ENCODE measurements around the gene TANGO2.

The TANGO2 gene

DNA sequence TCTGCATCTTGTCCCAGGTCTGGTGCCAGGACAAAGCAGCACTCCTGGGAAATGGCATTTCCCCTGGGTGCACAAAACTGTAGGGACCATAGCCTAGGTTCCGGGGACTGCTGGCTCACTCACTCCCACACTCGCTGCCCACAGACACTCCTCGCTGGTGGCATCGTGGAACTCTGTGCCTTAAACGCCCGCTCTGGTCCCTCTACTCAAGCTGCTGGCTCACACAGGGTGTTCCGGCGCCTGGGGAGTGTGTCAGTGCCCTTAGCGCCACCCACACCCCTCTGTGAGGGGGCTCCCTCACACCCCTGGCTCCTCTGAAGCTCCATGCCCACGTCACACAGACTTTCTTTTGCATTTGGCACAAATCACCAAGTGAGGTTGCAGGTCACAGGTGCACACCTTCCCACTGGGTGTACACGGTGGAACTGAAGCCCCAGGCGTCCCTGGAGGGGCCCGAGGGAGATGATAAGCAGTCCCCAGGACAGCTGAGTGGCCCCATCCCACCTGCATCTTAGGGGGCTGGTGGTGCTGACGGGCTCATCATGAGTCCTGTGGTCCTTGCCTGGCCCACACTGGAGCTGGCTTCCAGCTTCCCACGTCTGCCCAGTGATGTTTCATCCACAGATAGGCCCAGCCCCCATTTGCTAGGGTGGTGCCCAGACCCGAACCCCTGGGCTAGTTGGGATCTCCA is 35.9 kb downstream of the TANGO2 start:
- H3K27ac Mint-ChIP-seq, result no peak overlapping the region
- H3K9me3 Mint-ChIP-seq, result no peaks in the 10 kb centered on the region
- DNase-seq (ENCODE audit: low spot score in 2 of 2), result no peak
- H3K4me3 Mint-ChIP-seq, result no peak overlapping the region
- peaks cover 6% of the 10 kb centered on the region for H3K4me1 Mint-ChIP-seq
- ATAC-seq (ENCODE audit: low read depth), result no peak
- H3K27me3 Mint-ChIP-seq, result no peaks in the 10 kb centered on the region
- peaks cover 29% of the 10 kb centered on the region for H3K36me3 Mint-ChIP-seq

DNA sequence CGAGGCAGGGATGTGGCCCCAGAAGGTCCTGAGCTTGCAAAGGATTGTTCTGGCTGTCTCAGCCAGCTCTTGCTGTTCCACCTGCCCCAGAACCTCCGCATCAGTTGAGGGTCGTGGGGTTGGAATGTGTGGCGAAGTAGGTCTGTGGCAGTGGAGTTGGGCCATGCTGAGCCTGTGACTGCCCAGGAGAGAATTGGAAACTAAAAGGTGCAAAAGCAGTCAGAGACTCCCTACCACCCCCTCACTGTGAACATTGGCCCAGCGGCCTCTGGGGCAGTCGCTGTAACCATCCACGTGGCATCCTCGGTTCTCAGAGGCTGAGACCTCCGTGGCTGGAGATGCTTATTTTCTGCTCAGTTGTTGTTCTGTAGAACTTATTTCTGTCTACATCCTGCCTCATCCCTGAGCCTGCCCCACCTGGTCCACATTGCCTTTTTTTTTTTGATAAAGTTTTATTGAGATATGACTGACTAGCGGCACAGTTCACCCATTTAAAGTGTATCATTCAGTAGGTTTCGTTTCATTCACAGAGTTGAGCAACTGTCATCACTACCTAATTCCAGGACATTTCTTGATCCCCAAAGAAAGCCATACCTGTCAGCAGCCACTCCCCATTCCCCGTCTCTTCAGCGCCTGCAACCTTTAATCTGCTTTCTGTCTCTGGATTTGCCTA is 36.8 kb downstream of the TANGO2 start:
- DNase-seq (ENCODE audit: low spot score in 2 of 2) (no peak), ATAC-seq (ENCODE audit: low read depth) (no peak)
- Mint-ChIP-seq H3K4me1 (peaks cover 6% of the 10 kb centered on the region), H3K27ac (no peak overlapping the region), H3K4me3 (no peak overlapping the region), H3K36me3 (peaks cover 31% of the 10 kb centered on the region), H3K9me3 (no peaks in the 10 kb centered on the region), H3K27me3 (no peaks in the 10 kb centered on the region)

DNA sequence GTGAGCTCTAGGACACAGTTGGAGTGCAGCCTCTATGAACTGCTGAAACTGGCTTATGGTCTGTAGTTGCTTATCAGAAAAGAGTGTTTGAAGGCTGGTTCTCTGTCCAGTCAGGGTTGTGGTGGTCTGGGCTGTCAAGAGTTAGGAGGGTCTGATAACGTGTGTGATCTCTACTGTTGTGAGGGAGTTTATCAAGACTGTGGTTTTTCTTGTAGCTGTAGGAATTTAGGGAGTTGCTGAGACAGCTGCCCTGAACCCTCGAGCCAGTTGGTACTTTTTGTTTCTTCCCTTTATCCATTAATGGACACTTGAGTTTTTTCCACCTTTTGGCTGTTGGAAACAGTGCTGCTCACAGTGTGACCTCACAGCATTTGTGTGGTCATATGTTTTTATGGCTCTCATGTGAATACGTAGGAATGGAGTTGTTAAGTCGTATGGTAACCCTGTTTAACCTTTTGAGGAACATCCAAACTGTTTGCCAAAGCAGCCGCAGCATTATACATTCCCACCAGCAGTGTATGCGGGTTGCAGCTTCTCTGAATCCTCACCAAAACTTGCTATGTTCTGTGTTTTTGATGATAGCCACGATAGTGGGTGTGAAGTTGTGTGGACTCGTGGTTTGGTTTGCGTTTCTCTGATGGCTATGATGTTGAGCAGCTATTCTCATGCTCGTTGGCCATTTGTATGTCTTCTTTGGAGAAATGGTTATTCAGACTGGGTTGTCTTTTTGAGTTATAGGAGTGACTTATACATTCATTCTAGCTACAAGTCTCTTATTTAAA is 38.3 kb downstream of the TANGO2 start:
- H3K9me3 Mint-ChIP-seq, result no peaks in the 10 kb centered on the region
- peaks cover 31% of the 10 kb centered on the region for H3K36me3 Mint-ChIP-seq
- ATAC-seq (ENCODE audit: low read depth) (no peak), DNase-seq (ENCODE audit: low spot score in 2 of 2) (no peak)
- no peak overlapping the region for H3K27ac Mint-ChIP-seq
- no peaks in the 10 kb centered on the region for H3K27me3 Mint-ChIP-seq
- peaks cover 6% of the 10 kb centered on the region for H3K4me1 Mint-ChIP-seq
- no peak overlapping the region for H3K4me3 Mint-ChIP-seq

DNA sequence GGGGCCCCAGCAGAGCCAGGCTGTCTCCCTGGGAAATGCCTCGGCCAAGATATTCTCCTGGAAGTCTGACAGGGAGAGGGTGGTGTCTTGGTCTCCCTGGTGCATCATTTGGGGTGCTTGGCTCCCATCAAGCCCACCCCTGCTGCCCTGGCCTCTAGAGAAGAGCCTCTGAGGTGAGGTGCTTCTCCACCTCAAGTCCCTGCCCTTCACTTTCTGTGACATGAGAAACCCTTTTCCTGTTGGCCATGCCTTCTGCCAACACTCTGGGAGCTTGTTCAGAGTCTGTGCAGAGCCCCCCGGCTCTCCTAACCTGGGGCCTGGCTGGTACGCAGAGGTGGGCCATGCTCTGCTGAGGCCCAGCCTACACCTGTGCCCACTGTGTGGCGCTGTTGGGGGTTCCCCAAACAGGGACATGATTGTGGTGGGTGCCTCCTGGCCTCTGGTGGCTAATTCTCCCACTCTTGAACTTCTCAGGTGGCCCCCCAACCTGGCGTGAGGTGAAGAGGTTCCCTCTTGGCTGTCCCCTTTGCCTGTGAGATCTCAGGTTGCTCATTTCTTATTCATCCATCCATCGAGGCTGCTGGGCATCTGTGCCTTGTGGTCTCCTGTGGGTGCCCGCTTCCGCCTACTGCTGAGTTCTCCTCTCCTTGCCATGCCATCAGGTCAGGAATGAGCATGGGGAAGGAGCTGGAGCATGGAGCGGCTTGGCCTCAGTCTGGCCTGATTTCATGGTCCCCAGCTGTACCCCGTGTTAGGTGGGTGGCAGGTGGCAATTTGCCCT is 40.0 kb downstream of the TANGO2 start:
- DNase-seq (ENCODE audit: low spot score in 2 of 2) (no peak), ATAC-seq (ENCODE audit: low read depth) (no peak)
- Mint-ChIP-seq H3K27me3 (no peaks in the 10 kb centered on the region), H3K4me3 (no peak overlapping the region), H3K36me3 (peaks cover 32% of the 10 kb centered on the region), H3K4me1 (peaks cover 6% of the 10 kb centered on the region), H3K9me3 (no peaks in the 10 kb centered on the region), H3K27ac (no peak overlapping the region)

DNA sequence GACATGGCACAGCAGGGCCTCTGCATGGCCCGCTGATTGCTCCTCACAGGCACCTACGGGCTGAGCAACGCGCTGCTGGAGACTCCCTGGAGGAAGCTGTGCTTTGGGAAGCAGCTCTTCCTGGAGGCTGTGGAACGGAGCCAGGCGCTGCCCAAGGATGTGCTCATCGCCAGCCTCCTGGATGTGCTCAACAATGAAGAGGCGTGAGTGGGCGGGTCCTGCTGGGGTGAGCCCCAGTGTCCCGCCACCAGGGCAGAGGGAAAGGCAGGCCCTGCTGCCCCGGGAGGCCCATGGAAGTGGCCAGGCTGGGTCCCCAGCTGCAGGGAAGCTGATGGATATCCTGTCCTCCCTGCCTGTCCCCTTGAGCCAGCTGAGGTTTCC is 40.6 kb downstream of the TANGO2 start:
- Mint-ChIP-seq H3K27me3 (no peaks in the 10 kb centered on the region), H3K4me1 (peaks cover 6% of the 10 kb centered on the region), H3K4me3 (no peak overlapping the region), H3K9me3 (no peaks in the 10 kb centered on the region), H3K36me3 (peaks cover 28% of the 10 kb centered on the region), H3K27ac (no peak overlapping the region)
- DNase-seq (ENCODE audit: low spot score in 2 of 2) (no peak), ATAC-seq (ENCODE audit: low read depth) (no peak)

DNA sequence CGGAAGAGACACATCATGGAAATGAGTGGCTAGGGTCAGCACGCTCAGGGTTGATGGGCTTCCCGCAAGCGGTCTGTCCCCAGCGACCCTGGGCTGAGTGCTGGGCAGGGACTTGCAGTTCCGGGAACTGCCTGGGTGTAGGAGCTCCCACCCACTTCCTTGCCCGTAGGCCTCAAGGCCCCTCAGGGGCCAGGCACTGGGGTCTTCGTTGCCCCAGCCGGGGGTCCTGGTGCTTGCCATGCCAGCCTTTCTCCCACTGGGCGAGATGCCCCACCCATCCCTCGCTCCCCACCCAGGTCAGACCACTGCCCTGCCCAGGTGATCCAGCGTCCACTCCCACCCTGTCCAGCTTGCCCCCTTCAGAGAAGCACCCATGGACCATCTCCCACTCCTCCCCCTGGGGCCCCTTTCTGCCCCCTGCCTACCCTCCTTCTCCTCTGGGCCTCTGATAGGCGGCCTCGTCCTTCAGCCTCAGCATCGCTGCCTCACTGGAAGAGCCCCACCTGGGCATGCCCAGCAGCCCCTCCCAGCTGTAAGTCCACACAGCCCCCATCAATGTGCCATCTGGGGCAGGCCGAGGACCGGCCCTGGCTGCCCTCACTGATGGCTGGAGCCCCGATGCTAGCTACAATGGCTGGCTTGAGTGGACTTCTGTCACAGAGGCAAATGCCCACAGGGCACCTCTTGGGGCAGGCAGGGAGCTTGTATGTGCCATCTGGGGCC is 41.3 kb downstream of the TANGO2 start:
- Mint-ChIP-seq H3K4me1 (peaks cover 6% of the 10 kb centered on the region), H3K9me3 (no peaks in the 10 kb centered on the region), H3K27me3 (no peaks in the 10 kb centered on the region), H3K27ac (no peak overlapping the region), H3K4me3 (no peak overlapping the region), H3K36me3 (peaks cover 27% of the 10 kb centered on the region)
- ATAC-seq (ENCODE audit: low read depth), result no peak
- DNase-seq (ENCODE audit: low spot score in 2 of 2), result no peak

DNA sequence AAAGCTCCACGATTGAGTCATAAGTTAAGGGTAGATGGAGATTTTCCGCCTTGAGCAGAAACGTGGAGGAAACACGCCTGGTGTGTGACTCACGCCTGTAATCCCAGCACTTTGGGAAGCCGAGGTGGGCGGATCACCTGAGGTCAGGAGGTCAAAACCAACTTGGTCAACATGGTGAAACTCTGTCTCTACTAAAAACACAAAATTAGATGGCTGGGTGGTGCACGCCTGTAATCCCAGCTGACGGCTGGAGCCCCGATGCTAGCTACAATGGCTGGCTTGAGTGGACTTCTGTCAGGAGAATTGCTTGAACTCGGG is 41.8 kb downstream of the TANGO2 start:
- Mint-ChIP-seq H3K27me3 (no peaks in the 10 kb centered on the region), H3K36me3 (peaks cover 27% of the 10 kb centered on the region), H3K27ac (no peak overlapping the region), H3K4me1 (peaks cover 6% of the 10 kb centered on the region), H3K9me3 (no peaks in the 10 kb centered on the region), H3K4me3 (no peak overlapping the region)
- no peak for ATAC-seq (ENCODE audit: low read depth)
- no peak for DNase-seq (ENCODE audit: low spot score in 2 of 2)

DNA sequence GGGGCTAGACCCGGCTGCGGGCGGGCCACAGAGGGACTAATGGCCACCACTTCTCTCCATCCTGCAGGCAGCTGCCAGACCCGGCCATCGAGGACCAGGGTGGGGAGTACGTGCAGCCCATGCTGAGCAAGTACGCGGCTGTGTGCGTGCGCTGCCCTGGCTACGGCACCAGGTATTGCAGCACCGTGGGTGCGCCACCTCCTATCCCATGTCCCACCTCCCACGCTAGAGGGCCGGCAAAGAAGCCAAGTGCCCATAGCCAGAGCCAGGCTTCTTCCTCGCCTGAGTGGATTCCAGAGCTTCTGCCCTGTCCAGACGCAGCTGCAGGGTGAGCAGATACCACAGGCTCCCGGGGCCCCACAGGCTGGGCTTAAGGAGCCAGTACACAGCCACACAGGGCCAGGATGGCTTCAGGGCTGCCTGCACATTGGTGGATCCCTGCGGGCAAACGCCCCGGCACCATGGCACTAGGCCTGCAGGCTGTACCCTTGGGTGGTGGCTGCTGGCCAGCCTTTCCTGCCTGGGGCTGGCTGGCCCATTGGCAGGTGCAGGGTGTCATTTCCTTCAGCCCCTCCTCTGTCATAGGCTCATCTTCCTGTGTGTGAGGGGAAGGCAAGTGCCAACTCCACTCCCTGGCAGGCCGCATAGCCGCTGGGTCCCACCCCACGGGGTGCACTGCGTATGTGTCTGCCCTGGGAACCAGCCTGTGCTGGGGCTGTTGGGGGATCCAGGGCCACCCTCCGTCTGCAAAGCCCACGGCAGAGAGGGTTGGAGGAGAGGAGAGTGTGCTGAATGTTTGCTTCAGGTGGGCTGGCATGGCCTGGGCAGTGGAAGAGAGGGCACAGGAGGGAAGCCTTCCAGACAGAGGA is 42.6 kb downstream of the TANGO2 start:
- Mint-ChIP-seq H3K9me3 (no peaks in the 10 kb centered on the region), H3K27me3 (no peaks in the 10 kb centered on the region), H3K4me3 (no peak overlapping the region), H3K4me1 (peaks cover 6% of the 10 kb centered on the region), H3K36me3 (peaks cover 22% of the 10 kb centered on the region), H3K27ac (no peak overlapping the region)
- DNase-seq (ENCODE audit: low spot score in 2 of 2) (no peak), ATAC-seq (ENCODE audit: low read depth) (no peak)

DNA sequence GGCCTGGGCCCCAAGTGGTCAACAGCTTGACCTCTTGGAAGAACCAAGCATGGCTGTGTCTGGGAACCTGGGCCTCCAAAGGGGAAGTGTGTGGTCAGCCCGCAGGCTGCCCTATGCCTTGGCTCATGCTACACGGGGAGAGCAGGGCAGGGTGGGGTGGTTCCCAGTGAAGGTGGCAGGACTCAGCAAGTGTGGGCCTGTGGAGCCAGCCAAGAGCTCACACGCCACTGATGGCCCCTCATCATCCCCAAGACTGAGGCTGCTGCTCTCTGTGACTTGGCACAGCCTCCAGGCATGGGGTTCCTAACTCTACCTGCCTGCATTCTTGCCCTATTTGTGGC is 43.2 kb downstream of the TANGO2 start:
- no peak for ATAC-seq (ENCODE audit: low read depth)
- no peak for DNase-seq (ENCODE audit: low spot score in 2 of 2)
- Mint-ChIP-seq H3K9me3 (no peaks in the 10 kb centered on the region), H3K27ac (no peak overlapping the region), H3K27me3 (no peaks in the 10 kb centered on the region), H3K4me1 (peaks cover 2% of the 10 kb centered on the region), H3K4me3 (no peak overlapping the region), H3K36me3 (peaks cover 18% of the 10 kb centered on the region)

DNA sequence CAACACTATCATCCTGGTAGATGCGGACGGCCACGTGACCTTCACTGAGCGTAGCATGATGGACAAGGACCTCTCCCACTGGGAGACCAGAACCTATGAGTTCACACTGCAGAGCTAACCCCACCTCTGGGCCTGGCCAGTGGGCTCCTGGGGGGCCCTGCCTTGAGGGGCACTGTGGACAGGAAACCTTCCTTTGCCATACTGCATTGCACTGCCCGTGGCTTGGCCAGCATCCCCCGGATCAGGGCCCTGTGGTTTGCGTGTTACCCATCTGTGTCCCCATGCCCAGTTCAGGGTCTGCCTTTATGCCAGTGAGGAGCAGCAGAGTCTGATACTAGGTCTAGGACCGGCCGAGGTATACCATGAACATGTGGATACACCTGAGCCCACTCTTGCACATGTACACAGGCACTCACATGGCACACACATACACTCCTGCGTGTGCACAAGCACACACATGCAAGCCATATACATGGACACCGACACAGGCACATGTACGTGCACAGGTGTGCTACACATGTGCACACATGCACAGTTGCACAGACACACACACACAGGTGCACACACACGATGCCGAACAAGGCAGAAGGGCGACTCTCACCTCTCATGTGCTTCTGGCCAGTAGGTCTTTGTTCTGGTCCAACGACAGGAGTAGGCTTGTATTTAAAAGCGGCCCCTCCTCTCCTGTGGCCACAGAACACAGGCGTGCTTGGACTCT is 43.8 kb downstream of the TANGO2 start:
- no peak for DNase-seq (ENCODE audit: low spot score in 2 of 2)
- peaks cover under 1% of the 10 kb centered on the region for H3K4me1 Mint-ChIP-seq
- H3K36me3 Mint-ChIP-seq, result peaks cover 14% of the 10 kb centered on the region
- no peak overlapping the region for H3K4me3 Mint-ChIP-seq
- no peak overlapping the region for H3K27ac Mint-ChIP-seq
- no peak for ATAC-seq (ENCODE audit: low read depth)
- H3K9me3 Mint-ChIP-seq, result no peaks in the 10 kb centered on the region
- no peaks in the 10 kb centered on the region for H3K27me3 Mint-ChIP-seq

DNA sequence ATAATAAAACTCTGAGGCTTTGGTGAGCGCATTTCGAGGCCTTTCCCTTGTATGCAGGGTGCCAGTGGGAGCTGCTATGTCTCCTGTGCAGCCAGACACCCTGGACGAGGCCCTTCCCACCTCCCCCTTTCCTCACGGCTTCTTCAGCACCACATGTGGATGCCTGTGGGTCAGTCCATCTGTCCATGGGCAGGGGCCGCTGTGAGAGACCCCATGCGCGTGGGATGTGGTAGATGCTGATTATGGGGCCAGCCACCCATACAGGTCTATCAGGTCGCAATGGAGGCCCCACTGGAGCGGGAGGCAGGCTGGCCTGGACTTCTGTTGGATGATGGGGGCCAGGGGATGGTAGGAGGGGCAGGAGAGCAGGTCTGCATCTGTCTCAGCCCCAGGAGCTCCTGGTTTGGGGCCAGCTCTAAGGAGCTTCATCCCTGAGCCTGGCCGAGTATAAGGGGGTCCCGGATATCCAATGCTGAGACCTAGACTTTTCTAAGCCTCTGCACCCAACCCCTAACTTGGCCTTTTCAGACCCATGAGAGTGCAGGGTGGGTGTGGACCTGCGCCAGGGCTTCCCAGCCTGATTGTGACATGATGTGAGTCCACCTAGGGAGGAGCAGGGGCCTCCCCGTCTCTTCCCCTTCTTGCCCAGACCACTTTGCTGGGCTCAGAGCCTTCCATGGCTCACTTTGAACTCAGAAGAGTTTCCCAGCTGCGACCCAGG is 45.1 kb downstream of the TANGO2 start:
- Mint-ChIP-seq H3K9me3 (no peaks in the 10 kb centered on the region), H3K27me3 (no peaks in the 10 kb centered on the region), H3K36me3 (peaks cover 14% of the 10 kb centered on the region), H3K4me3 (no peak overlapping the region), H3K27ac (no peak overlapping the region), H3K4me1 (no peaks in the 10 kb centered on the region)
- DNase-seq (ENCODE audit: low spot score in 2 of 2) (no peak), ATAC-seq (ENCODE audit: low read depth) (no peak)
